Skeletal muscle tissue (tissue), 4 donors: Measurements from ENCODE around the gene RALGPS1. TPM values are rescaled to one million over a fixed set of nuclear protein-coding genes. Genes with fewer than 3 reads are reported as not detected.

Source experiments
- H3K27ac ChIP-seq: one replicate; pipeline ENCODE4 v1.7.0; 2013; ENCODE audit warnings: mild to moderate bottlenecking, low read depth, low read length, inconsistent platforms
- H3K27me3 ChIP-seq, 3 donors: one replicate each; pipeline ENCODE4 v1.7.0; 2013; ENCODE audit warnings: low read length in 3 of 3; ENCODE audit not compliant: control insufficient read depth in 3 of 3, insufficient read depth in 3 of 3
- H3K36me3 ChIP-seq, 3 donors: one replicate each; pipeline ENCODE4 v1.7.0; 2013; ENCODE audit warnings: low read length in 3 of 3; ENCODE audit not compliant: control insufficient read depth in 3 of 3, insufficient read depth in 3 of 3
- H3K4me1 ChIP-seq, 3 donors: one replicate each; pipeline ENCODE4 v1.7.0; 2013; ENCODE audit warnings: low read length in 3 of 3, mild to moderate bottlenecking in 3 of 3; ENCODE audit not compliant: control insufficient read depth in 3 of 3, insufficient read depth in 3 of 3
- H3K4me3 ChIP-seq, 3 donors: one replicate each; pipeline ENCODE4 v1.7.0; 2013; ENCODE audit warnings: low read length in 3 of 3
- H3K9ac ChIP-seq, 3 donors: one replicate each; pipeline ENCODE4 v1.7.0; 2013; ENCODE audit warnings: low read length in 3 of 3, mild to moderate bottlenecking in 3 of 3, moderate library complexity in 2 of 3, low read depth in 1 of 3
- H3K9me3 ChIP-seq, 3 donors: one replicate each; pipeline ENCODE4 v1.7.0; 2013; ENCODE audit warnings: low read length in 3 of 3; ENCODE audit not compliant: control insufficient read depth in 3 of 3
- total RNA-seq: library from RNA; depleted of rRNA; stranded (reverse); fragments of >200 nt; gene quantifications from one replicate; pipeline ENCODE4 v1.2.3, GENCODE V29; 2014
- donor health status: Osteomylitis.

The RALGPS1 gene
- total RNA-seq, 1 donor from 2014 or later = 9.4 TPM

GRCh38 chr9:126992427-126992826, 77.8 kb downstream of the RALGPS1 start:
- Histone ChIP-seq H3K36me3 (no peaks in the 10 kb centered on the region), H3K4me1 (peaks cover 21 to 30% (median 29%) of the 10 kb centered on the region in 3 donors), H3K27ac (no peak overlapping the region), H3K9me3 (peaks cover 0 to 5% (median 4%) of the 10 kb centered on the region in 3 donors), H3K27me3 (no peaks in the 10 kb centered on the region), H3K4me3 (no peak overlapping the region), H3K9ac (no peak overlapping the region)

- H3K9ac ChIP-seq = no peak overlapping the region
- H3K36me3 ChIP-seq = no peaks in the 10 kb centered on the region
- H3K4me3 ChIP-seq = no peak overlapping the region
- no peak overlapping the region for H3K27ac ChIP-seq
- H3K4me1 ChIP-seq = no peaks in the 10 kb centered on the region
- H3K9me3 ChIP-seq = no peaks in the 10 kb centered on the region
- H3K27me3 ChIP-seq = no peaks in the 10 kb centered on the region
These were observed 84.9 kb downstream of the RALGPS1 start for GRCh38 chr9:126999315-127000068.

- H3K27me3 ChIP-seq = no peaks in the 10 kb centered on the region
- H3K4me1 ChIP-seq = peaks cover 15 to 17% (median 16%) of the 10 kb centered on the region in 3 donors
- H3K9ac ChIP-seq = no peak overlapping the region
- no peaks in the 10 kb centered on the region for H3K9me3 ChIP-seq
- H3K27ac ChIP-seq = no peak overlapping the region
- no peaks in the 10 kb centered on the region for H3K36me3 ChIP-seq
- no peak overlapping the region for H3K4me3 ChIP-seq
These were observed 90.6 kb downstream of the RALGPS1 start for GRCh38 chr9:127004946-127005769.

- H3K9me3 ChIP-seq = no peaks in the 10 kb centered on the region
- no peak overlapping the region for H3K9ac ChIP-seq
- H3K36me3 ChIP-seq = no peaks in the 10 kb centered on the region
- H3K27me3 ChIP-seq = no peaks in the 10 kb centered on the region
- no peak overlapping the region for H3K27ac ChIP-seq
- no peak overlapping the region for H3K4me3 ChIP-seq
- H3K4me1 ChIP-seq = peaks cover 15 to 17% (median 16%) of the 10 kb centered on the region in 3 donors
These were observed 91.3 kb downstream of the RALGPS1 start for GRCh38 chr9:127005770-127006314.

GRCh38 chr9:127007638-127008037, 93.1 kb downstream of the RALGPS1 start:
- no peaks in the 10 kb centered on the region for H3K9me3 ChIP-seq
- no peaks in the 10 kb centered on the region for H3K27me3 ChIP-seq
- no peak overlapping the region for H3K4me3 ChIP-seq
- no peaks in the 10 kb centered on the region for H3K36me3 ChIP-seq
- no peak overlapping the region for H3K9ac ChIP-seq
- peaks cover 15 to 17% (median 16%) of the 10 kb centered on the region in 3 donors for H3K4me1 ChIP-seq
- no peak overlapping the region for H3K27ac ChIP-seq

- peaks cover 15 to 17% (median 16%) of the 10 kb centered on the region in 3 donors for H3K4me1 ChIP-seq
- no peaks in the 10 kb centered on the region for H3K36me3 ChIP-seq
- H3K4me3 ChIP-seq = no peak overlapping the region
- no peaks in the 10 kb centered on the region for H3K27me3 ChIP-seq
- H3K9me3 ChIP-seq = no peaks in the 10 kb centered on the region
- H3K9ac ChIP-seq = no peak overlapping the region
- no peak overlapping the region for H3K27ac ChIP-seq
These were observed 93.5 kb downstream of the RALGPS1 start for GRCh38 chr9:127008076-127008475.

- Histone ChIP-seq H3K4me1 (peaks cover 0 to 2% (median 0%) of the 10 kb centered on the region in 3 donors), H3K9ac (no peak overlapping the region), H3K36me3 (no peaks in the 10 kb centered on the region), H3K27me3 (no peaks in the 10 kb centered on the region), H3K4me3 (no peak overlapping the region), H3K27ac (no peak overlapping the region), H3K9me3 (no peaks in the 10 kb centered on the region)
These were observed 97.2 kb downstream of the RALGPS1 start for GRCh38 chr9:127011772-127012171.

- no peaks in the 10 kb centered on the region for H3K9me3 ChIP-seq
- H3K4me3 ChIP-seq = no peak overlapping the region
- no peaks in the 10 kb centered on the region for H3K36me3 ChIP-seq
- peaks cover 0 to 2% (median 0%) of the 10 kb centered on the region in 3 donors for H3K4me1 ChIP-seq
- H3K27ac ChIP-seq = no peak overlapping the region
- H3K27me3 ChIP-seq = no peaks in the 10 kb centered on the region
- no peak overlapping the region for H3K9ac ChIP-seq
These were observed 97.7 kb downstream of the RALGPS1 start for GRCh38 chr9:127012250-127012649.

GRCh38 chr9:127013597-127013996, 99.0 kb downstream of the RALGPS1 start:
- Histone ChIP-seq H3K36me3 (no peaks in the 10 kb centered on the region), H3K9ac (no peak overlapping the region), H3K4me1 (no peaks in the 10 kb centered on the region), H3K27me3 (no peaks in the 10 kb centered on the region), H3K27ac (peak overlapping the region; percentile 19), H3K4me3 (no peak overlapping the region), H3K9me3 (no peaks in the 10 kb centered on the region)
